Right lobe of liver (tissue), 4 donors: Measurements from ENCODE around the gene CD4.

Source experiments
- POLR2A ChIP-seq: fragments of 450-650 bp; IDR thresholded peaks from one replicate; pipeline ENCODE4 v1.6.1; 2017; ENCODE audit warnings: antibody characterized with exemption, mild to moderate bottlenecking
- TF ChIP-seq, protein P1 (sequence below), 4 donors: fragments of 200-600 bp in 3 of 4; fragments of 450-650 bp in 1 of 4; IDR thresholded peaks; one replicate each; pipeline versions ENCODE4 v1.5.1 to v1.8.0; 2016 to 2022; ENCODE audit warnings: antibody characterized with exemption in 4 of 4, mild to moderate bottlenecking in 2 of 4
- donor health status: DM: no; HTN: no; CAD: no.
- donor health status: DM: no; HTN: no; CAD: no.
- donor health status: DM: no; HTN: yes; CAD: no.

DNA sequence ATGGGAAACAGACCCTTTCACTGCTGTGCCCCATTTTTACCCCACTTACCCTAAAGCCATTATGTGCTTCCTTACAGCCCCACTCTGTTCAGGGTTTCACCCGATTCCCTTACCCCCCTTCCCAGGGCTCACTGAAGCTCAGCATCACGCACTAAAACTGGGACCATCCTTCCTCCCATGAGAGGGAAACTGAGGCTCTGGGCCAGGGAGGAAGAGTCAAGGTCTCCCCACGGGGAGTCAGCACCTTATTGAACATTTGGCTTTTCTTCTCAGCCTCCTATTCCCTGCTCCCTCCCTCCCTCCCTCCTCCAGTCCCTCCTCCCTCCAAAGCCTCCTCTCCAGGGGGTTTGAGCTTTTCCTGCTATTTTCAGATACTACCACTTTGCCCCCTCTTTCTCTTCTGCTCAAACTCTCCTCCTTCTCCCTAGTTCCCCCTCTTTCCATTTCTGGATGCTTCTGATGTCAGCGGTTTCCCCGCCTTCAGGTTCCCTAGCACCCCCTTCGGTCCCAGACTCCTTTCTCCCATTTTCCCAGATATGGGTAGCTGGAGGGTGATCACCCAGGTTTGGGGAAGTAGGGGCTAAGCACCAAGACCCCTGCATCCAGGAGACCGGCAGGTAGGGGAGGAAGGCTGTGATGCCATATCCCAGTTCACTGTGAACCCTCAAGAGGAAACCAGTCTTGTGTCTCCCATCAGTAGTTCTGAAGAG lies 33.3 kb downstream of the CD4 start:
- TF ChIP-seq, protein P1, sequence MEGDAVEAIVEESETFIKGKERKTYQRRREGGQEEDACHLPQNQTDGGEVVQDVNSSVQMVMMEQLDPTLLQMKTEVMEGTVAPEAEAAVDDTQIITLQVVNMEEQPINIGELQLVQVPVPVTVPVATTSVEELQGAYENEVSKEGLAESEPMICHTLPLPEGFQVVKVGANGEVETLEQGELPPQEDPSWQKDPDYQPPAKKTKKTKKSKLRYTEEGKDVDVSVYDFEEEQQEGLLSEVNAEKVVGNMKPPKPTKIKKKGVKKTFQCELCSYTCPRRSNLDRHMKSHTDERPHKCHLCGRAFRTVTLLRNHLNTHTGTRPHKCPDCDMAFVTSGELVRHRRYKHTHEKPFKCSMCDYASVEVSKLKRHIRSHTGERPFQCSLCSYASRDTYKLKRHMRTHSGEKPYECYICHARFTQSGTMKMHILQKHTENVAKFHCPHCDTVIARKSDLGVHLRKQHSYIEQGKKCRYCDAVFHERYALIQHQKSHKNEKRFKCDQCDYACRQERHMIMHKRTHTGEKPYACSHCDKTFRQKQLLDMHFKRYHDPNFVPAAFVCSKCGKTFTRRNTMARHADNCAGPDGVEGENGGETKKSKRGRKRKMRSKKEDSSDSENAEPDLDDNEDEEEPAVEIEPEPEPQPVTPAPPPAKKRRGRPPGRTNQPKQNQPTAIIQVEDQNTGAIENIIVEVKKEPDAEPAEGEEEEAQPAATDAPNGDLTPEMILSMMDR (IDR thresholded peaks at IDR 0.05): no peak
- no peak for TF ChIP-seq POLR2A
